ENCODE measurements around the gene GANC. TPM values are rescaled to one million over a fixed set of nuclear protein-coding genes. Genes with fewer than 3 reads are reported as not detected.

Gene GANC
- total RNA-seq, 1 experiment from 2014 or later: 15.8 TPM

DNA sequence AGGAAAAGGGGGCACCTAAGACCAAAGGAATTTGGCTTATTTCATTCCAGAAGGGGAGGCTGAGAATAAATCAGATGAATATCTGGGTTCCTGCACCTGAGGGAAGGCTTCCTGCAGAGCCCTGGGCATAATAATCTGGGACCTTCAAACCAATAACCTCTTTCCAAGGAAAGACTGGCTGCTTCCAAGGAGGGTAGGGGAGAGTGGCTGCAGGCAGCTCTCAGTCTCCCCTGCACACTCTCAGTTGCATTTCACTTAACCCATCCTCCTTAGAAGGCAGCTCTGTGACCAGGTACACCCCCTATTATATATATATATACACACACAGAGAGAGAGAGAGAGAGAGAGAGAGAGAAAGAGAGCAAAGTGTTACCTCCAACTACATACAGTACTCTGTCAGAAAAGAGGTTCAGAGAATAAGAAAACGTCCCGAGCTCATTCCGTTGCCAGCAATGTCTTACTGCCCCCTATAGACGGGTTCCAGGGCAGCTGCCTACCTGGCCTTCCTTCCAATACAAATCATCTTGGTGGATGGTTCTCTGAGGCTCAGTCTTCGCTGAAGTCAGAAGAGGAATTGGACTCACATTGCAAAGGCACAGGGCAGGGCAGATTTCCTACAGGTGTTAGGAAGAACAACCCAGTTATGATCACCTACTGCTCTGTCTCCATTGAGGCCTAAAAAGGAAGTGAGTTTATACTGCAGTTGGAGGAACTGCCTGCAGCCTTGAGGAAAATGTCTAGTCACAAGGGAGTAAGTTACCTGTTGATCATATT, 112.4 kb downstream of the GANC start:
- no peaks in the 10 kb centered on the region for H3K27me3 ChIP-seq (ENCODE audit: insufficient read depth, low read length)
- 0 out of 2 replicates have a peak, but pooled peaks cover 10% of the 10 kb centered on the region for H3K4me1 ChIP-seq (ENCODE audit: insufficient read depth, low read length)
- no peaks in the 10 kb centered on the region; a peak in 1 of 7 replicates for H3K36me3 Mint-ChIP-seq (ENCODE audit: insufficient read depth in 1 of 3, low read depth in 3 of 3)
- no peak overlapping the region for H3K27ac ChIP-seq (ENCODE audit: insufficient read length, low read depth, low read length)
- H4K8ac ChIP-seq (replicated peaks; ENCODE audit: insufficient read length, low read depth, low read length): no peak overlapping the region
- H3K4me1 Mint-ChIP-seq: peaks cover 22 to 25% of the 10 kb centered on the region in 2 experiments
- H3K4ac ChIP-seq (ENCODE audit: low read depth, low read length): no peak overlapping the region
- H2BK15ac ChIP-seq (ENCODE audit: low read depth, low read length): no peak overlapping the region
- H2BK120ac ChIP-seq (ENCODE audit: low read depth, low read length, poor library complexity, severe bottlenecking): no peak overlapping the region
- no peak overlapping the region for H2BK20ac ChIP-seq (ENCODE audit: low read depth, low read length, poor library complexity, severe bottlenecking)
- no peak overlapping the region for H3T11ph ChIP-seq (ENCODE audit: low read length)
- peak; percentile 93 for TF ChIP-seq CTCF (conservative IDR thresholded peaks at IDR 0.05)
- H3K4me3 Mint-ChIP-seq: peak overlapping the region in 1 of 2 experiments; percentile 8; a peak in 2 of 5 replicates
- no peaks in the 10 kb centered on the region for H3K79me1 ChIP-seq (ENCODE audit: insufficient read depth, low read depth, low read length, poor library complexity, severe bottlenecking)
- H3K79me2 ChIP-seq (ENCODE audit: insufficient read depth, low read length): no peaks in the 10 kb centered on the region
- H3K56ac ChIP-seq (ENCODE audit: insufficient read length, low read depth, low read length): no peak overlapping the region
- no peak overlapping the region for H2AK5ac ChIP-seq (ENCODE audit: insufficient read length, low read length)
- no peak overlapping the region for H2BK5ac ChIP-seq (ENCODE audit: insufficient read length, low read length)
- no peaks in the 10 kb centered on the region; a peak in 1 of 5 replicates for H3K9me3 Mint-ChIP-seq
- H3K18ac ChIP-seq (ENCODE audit: insufficient read length, low read depth, low read length): no peak overlapping the region
- no peak overlapping the region for H3K9ac ChIP-seq (ENCODE audit: extremely low read depth, insufficient read length, low read length)
- H2BK12ac ChIP-seq (ENCODE audit: insufficient read length, low read depth, low read length): no peak overlapping the region
- H3K4me2 ChIP-seq (ENCODE audit: insufficient read depth, insufficient read length, low read length): peak overlapping the region; percentile 24
- WGBS (ENCODE audit: extremely low coverage, insufficient read length, low lambda C conversion rate): no CpG with 5 or more reads among the region's 5 CpGs
- no peak overlapping the region for H3K14ac ChIP-seq (ENCODE audit: insufficient read depth, low read length)
- no peaks in the 10 kb centered on the region for H4K20me1 ChIP-seq (ENCODE audit: control insufficient read depth, insufficient read depth, insufficient read length)
- H3K27ac Mint-ChIP-seq: peak overlapping the region in 1 of 3 experiments; percentile 84; a peak in 4 of 7 replicates
- H3K9me3 ChIP-seq (ENCODE audit: control insufficient read depth, low read depth, low read length): no peaks in the 10 kb centered on the region
- peak; percentile 80 for DNase-seq
- H3K23ac ChIP-seq (ENCODE audit: insufficient read length, low read depth, low read length): no peak overlapping the region
- H4K5ac ChIP-seq (ENCODE audit: insufficient read length, low read depth, low read length): no peak overlapping the region
- H3K23me2 ChIP-seq (ENCODE audit: insufficient read length, low read depth, low read length, poor library complexity, severe bottlenecking): no peaks in the 10 kb centered on the region
- H4K91ac ChIP-seq (ENCODE audit: insufficient read length, low read depth, low read length): no peak overlapping the region
- H2AFZ ChIP-seq (ENCODE audit: low read length): no peak overlapping the region
- H3K27me3 Mint-ChIP-seq (ENCODE audit: low read depth): peaks cover 2% of the 10 kb centered on the region; the same call in 1 of the 2 replicates
